Stimulated activated naive B cell treated with anti-CD40 and anti-IgM and Interleukin-4, amounts not matched to agents 10 μg/mL and 1 μg/mL and 100 μg/mL, for 72 hours (primary cell): ENCODE measurements around the gene OAF.

Source experiments
- ATAC-seq, 2 donors: fragments of 150-1000 bp; cut with Tn5 transposase; replicated peaks; 2 replicates each; pipeline ENCODE4 v1.10.0; 2021; ENCODE audit warnings: moderate library complexity in 1 of 2
- DNase-seq: peaks from one replicate; pipeline ENCODE4 v3.0.0; 2021
- H3K27ac Mint-ChIP-seq: one replicate; pipeline ENCODE4 v1.8.0; 2022; ENCODE audit warnings: mild to moderate bottlenecking, mixed read lengths
- H3K27me3 Mint-ChIP-seq, 2 donors: one replicate each; pipeline ENCODE4 v1.8.0; 2022; ENCODE audit warnings: mixed read lengths in 2 of 2
- H3K36me3 Mint-ChIP-seq, 2 donors: one replicate each; pipeline ENCODE4 v1.8.0; 2022; ENCODE audit warnings: mixed read lengths in 2 of 2, mild to moderate bottlenecking in 1 of 2
- H3K4me1 Mint-ChIP-seq, 2 donors: one replicate each; pipeline ENCODE4 v1.8.0; 2022; ENCODE audit warnings: mixed read lengths in 2 of 2, mild to moderate bottlenecking in 1 of 2
- H3K4me3 Mint-ChIP-seq, 2 donors: one replicate each; pipeline ENCODE4 v1.8.0; 2022; ENCODE audit warnings: mild to moderate bottlenecking in 2 of 2, mixed read lengths in 2 of 2, moderate library complexity in 1 of 2
- H3K9me3 Mint-ChIP-seq, 2 donors: one replicate each; pipeline ENCODE4 v1.8.0; 2022; ENCODE audit warnings: mixed read lengths in 2 of 2, mild to moderate bottlenecking in 1 of 2

The OAF gene

DNA sequence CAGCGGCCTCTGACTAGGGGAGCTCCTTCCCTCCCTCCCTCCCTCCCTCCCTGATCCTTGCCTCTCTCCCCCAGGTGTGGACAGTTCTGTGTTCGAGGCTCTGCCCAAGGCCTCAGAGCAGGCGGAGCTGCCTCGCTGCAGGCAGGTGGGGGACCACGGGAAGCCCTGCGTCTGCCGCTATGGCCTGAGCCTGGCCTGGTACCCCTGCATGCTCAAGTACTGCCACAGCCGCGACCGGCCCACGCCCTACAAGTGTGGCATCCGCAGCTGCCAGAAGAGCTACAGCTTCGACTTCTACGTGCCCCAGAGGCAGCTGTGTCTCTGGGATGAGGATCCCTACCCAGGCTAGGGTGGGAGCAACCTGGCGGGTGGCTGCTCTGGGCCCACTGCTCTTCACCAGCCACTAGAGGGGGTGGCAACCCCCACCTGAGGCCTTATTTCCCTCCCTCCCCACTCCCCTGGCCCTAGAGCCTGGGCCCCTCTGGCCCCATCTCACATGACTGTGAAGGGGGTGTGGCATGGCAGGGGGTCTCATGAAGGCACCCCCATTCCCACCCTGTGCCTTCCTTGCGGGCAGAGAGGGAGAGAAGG, 18.1 kb downstream of the OAF start:
- peaks cover 13 to 15% of the 10 kb centered on the region in 2 donors for H3K4me1 Mint-ChIP-seq
- peaks cover 0 to 2% of the 10 kb centered on the region in 2 donors for H3K36me3 Mint-ChIP-seq
- H3K27ac Mint-ChIP-seq, result no peak overlapping the region
- DNase-seq, result no peak
- ATAC-seq, result no peak
- no peaks in the 10 kb centered on the region for H3K9me3 Mint-ChIP-seq
- no peak overlapping the region for H3K4me3 Mint-ChIP-seq
- H3K27me3 Mint-ChIP-seq, result peaks cover 19 to 23% of the 10 kb centered on the region in 2 donors

DNA sequence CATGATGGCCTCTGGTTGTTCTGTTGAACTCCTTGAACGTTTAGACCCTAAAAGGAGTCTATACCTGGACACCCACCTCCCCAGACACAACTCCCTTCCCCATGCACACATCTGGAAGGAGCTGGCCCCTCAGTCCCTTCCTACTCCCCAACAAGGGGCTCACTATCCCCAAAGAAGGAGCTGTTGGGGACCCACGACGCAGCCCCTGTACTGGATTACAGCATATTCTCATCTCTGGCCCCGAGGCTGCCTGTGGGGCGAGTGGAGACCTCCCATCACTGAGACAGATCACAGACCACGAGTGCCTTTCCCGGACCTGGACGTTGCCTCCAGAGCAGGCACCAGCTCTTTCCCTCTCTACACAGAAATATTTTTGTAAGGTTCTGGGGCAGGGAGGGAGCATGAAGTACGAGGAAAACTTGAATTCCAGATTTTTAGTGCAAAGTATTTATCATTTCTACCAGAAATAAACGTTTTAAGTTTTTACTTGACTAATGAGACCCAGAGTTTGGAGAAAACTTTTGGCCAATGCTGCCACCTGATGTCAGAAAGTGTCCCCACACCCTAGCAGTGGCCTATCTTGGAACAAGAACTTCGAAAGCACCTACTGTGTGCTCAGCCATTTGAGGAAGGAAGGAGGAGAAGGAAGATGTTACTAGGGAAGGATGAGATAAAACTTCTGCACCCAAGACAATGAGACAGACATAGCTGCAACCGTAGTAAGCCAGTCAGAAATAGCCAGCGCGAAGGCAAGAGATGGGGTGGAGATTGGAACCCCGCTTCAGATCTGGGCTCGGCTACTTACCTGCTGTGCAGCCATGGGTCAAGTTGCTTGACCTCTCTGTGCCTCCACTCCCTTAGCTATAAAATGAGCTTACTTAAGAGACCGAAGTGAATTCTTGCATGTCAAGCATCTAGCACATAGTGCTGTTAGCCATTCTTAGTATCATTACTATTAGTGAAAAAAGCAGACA, 18.9 kb downstream of the OAF start:
- no peak overlapping the region for H3K4me3 Mint-ChIP-seq
- H3K4me1 Mint-ChIP-seq, result peaks cover 10 to 11% of the 10 kb centered on the region in 2 donors
- no peaks in the 10 kb centered on the region for H3K9me3 Mint-ChIP-seq
- no peak for DNase-seq
- peaks cover 26 to 31% of the 10 kb centered on the region in 2 donors for H3K27me3 Mint-ChIP-seq
- peaks cover 0 to 2% of the 10 kb centered on the region in 2 donors for H3K36me3 Mint-ChIP-seq
- no peak overlapping the region for H3K27ac Mint-ChIP-seq
- ATAC-seq, result no peak

DNA sequence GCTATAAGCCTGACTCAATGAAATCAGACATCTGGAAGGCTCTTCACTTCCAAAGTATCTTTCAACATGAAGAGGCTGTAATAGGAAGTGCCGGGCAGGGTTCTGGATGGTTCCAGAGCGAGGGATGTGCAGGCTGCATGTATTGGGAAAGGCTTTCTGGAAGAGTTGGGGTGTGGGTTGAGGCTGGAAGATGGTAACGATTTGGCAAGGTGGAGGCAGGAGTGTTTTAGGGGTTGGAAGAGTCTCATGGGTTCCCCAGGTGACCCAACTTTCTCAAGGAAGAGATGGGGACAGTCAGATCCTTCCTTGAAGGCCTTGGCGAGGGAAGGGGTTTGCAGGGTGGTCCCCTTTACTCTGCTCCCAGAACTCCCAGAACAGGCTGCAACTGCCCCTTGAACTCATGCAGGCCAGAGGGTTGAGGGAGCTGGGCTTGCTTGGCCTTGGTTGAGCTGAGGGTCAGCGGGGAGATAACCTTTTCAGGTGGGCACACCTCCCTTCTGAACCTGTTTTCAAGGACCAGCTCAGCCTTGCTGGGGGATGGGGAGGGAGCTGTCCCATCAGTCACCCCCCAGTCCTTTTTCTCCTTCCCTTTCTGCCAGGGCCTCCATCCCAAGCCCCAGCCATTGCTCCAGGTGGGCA, 19.7 kb downstream of the OAF start:
- H3K36me3 Mint-ChIP-seq, result peaks cover 0 to 2% of the 10 kb centered on the region in 2 donors
- no peaks in the 10 kb centered on the region for H3K9me3 Mint-ChIP-seq
- no peak overlapping the region for H3K27ac Mint-ChIP-seq
- ATAC-seq, result no peak
- peaks cover 4 to 5% of the 10 kb centered on the region in 2 donors for H3K4me1 Mint-ChIP-seq
- H3K27me3 Mint-ChIP-seq, result peaks cover 27 to 31% of the 10 kb centered on the region in 2 donors
- DNase-seq, result no peak
- no peak overlapping the region for H3K4me3 Mint-ChIP-seq

DNA sequence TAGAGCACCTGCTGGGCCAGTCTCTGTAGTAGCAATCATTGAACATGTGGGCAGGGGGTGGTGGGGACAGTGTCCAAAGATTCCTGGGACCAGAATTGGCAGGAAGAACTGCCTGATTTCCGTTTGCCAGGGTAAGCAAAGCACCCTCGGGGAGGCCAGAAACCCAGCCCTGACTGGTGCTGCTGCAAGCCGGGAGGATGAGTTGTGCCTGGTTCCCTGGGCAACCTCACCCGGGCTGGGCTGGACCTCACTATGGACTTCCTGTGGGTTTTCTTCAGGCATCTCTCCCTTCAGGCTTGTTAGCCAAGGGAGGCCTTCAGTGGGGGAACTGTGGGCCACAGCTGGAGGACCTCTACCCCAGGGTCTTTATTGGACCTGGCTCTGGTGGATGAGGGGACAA, 21.1 kb downstream of the OAF start:
- peaks cover 32 to 39% of the 10 kb centered on the region in 2 donors for H3K27me3 Mint-ChIP-seq
- ATAC-seq, result no peak

DNA sequence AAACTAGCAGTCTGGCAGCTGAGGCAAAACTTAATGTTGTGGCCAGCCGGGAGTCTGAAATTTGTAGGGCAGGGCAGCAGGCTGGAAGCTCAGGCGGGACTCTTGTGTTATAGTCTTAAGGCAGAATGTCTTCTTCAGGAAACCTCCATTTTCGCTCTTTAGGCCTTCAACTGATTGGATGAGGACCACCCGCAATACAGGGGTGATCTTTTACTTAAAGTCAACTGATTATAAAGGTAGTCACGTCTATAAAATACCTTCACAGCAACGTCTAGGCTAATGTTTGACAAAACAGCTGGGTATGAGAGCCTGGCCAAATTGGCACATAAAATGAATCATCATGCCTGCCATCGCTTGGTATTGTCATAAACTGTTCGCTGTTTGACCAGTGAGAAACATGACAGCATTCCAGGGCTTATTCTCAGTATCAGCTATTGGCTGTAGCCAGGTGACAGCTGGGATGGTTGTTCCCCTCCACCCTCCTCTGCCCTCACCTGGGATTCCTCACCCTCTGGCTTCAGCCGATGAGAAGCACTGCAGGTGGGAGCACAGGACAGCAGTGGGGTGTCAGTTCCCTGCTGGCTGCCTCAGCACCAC, 22.5 kb downstream of the OAF start:
- Mint-ChIP-seq H3K27ac (no peak overlapping the region), H3K9me3 (no peaks in the 10 kb centered on the region), H3K36me3 (no peaks in the 10 kb centered on the region), H3K4me1 (peaks cover 0 to 3% of the 10 kb centered on the region in 2 donors), H3K4me3 (no peak overlapping the region), H3K27me3 (peaks cover 44 to 53% of the 10 kb centered on the region in 2 donors)
- DNase-seq (no peak), ATAC-seq (no peak)

More for the DNA sequence above, 21.1 kb downstream of the OAF start:
- H3K36me3 Mint-ChIP-seq, result no peaks in the 10 kb centered on the region
- no peak overlapping the region for H3K27ac Mint-ChIP-seq
- no peak overlapping the region for H3K4me3 Mint-ChIP-seq
- peaks cover 0 to 4% of the 10 kb centered on the region in 2 donors for H3K4me1 Mint-ChIP-seq
- no peaks in the 10 kb centered on the region for H3K9me3 Mint-ChIP-seq
- DNase-seq, result no peak

DNA sequence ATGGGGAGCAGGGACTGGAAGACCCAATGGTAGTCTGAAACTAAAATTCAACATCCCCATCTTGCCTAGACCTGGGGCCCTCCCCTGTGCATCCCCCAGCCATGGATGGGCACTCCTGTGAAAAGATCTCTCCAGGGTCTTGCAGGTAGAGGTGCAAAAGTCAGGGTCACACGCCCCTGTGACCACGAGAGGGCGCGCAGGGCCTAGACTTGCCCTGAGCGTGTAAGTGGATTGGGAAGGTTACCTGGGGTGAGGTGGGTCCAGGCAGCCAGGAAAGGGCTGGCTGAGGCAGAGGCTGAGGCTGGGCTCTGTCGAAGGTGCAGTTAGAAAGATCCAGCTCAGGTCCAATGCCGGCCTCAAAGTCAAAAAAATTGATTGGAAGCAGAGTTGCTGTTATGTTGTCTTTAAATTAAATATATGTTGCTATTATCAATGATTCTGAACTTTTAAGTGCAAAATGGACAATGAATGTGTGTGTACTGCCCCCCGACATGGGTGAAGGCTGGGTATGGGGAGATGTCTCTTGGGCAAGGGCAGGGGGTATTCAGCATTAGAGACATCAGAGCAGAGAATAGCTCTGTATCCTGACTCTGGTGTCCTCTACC, 24.3 kb downstream of the OAF start:
- H3K9me3 Mint-ChIP-seq, result no peaks in the 10 kb centered on the region
- no peak overlapping the region for H3K4me3 Mint-ChIP-seq
- peak overlapping the region; percentile 2 for H3K27ac Mint-ChIP-seq
- ATAC-seq (peak; percentile 72 to 77), DNase-seq (peak; percentile 47)
- H3K4me1 Mint-ChIP-seq, result peaks cover 0 to 3% of the 10 kb centered on the region in 2 donors
- no peaks in the 10 kb centered on the region for H3K36me3 Mint-ChIP-seq
- H3K27me3 Mint-ChIP-seq, result peaks cover 55 to 67% of the 10 kb centered on the region in 2 donors

DNA sequence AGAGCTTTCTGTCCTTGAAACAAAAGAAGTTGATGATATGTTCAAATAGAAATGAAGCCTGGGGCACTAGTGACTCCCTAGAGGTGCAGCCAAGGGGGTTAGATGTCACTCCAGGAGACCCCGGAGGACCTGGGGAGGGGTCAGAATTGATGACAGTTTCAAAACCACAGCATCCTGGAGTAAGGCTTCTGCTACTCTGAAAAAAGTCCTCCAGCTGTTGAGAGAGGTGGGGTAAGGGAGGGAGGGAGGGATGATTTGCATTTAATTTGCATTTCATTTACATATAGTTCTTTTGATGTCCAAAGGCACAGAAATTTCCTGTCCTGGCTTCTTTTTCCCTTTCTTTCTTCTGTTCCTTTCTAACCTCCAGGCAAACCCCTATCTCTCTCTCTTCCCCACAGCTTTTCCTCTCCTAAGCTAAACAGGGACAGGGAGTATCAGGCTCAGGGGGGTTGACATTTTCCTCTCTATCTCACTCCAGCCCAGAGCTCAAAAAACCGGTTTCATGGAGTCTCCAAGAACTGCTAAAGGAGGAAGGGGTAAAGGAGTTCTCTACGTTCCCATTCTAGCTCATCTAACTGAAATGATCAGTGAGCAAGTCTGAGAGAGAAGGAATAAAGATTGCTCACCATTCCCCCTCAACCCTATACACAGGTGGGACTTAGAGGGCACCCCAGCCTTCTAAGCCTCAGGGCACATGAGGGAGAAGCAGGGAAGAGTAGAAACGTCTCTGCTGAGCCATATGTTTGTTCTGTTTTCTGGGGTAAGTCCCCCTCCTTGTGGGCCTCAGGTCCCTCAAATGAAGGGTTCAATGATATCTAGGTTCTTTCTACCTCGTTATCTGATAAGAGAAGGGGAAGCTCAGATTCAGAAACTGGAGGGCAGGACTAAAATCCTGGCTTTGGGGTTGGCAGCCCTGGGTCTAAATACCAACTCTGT, 25.6 kb downstream of the OAF start:
- H3K27ac Mint-ChIP-seq, result peak overlapping the region; percentile 91
- ATAC-seq (peak; percentile 61 to 71), DNase-seq (peak; percentile 7)
- H3K9me3 Mint-ChIP-seq, result no peaks in the 10 kb centered on the region
- peaks cover 68 to 80% of the 10 kb centered on the region in 2 donors for H3K27me3 Mint-ChIP-seq
- H3K36me3 Mint-ChIP-seq, result no peaks in the 10 kb centered on the region
- H3K4me1 Mint-ChIP-seq, result peaks cover 3 to 4% of the 10 kb centered on the region in 2 donors
- H3K4me3 Mint-ChIP-seq, result no peak overlapping the region

DNA sequence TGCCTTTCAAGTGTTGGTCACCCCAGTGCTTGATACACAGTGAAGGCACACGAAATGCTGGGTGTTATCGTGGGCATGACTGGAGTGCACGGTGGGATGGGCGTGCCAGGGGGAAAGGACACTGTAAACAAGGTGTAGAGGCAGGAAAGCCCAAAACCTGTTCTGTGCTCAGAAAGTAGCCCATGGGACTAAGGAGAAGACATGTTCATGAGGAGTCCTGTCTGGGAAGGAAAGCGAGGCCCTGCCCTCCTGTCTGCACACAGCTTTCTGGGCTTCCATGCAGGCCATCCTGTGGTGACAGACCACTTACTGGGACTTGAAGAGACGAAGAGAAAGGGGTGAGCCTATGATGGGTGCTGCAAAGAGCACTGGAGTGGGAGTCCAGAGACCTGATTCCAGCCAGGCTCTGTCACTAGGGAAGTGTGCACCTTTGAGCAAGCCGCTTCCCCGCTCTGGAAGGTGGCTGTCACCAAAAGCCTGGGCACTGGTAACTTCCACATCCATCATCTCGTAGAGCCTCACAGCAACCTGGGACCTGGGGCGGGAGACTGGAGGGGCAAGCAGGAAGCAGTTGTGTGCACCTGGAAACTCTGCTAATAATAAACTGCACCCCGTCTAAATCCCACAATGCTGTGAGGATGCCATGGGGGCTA, 28.3 kb downstream of the OAF start:
- H3K27ac Mint-ChIP-seq, result no peak overlapping the region

DNA sequence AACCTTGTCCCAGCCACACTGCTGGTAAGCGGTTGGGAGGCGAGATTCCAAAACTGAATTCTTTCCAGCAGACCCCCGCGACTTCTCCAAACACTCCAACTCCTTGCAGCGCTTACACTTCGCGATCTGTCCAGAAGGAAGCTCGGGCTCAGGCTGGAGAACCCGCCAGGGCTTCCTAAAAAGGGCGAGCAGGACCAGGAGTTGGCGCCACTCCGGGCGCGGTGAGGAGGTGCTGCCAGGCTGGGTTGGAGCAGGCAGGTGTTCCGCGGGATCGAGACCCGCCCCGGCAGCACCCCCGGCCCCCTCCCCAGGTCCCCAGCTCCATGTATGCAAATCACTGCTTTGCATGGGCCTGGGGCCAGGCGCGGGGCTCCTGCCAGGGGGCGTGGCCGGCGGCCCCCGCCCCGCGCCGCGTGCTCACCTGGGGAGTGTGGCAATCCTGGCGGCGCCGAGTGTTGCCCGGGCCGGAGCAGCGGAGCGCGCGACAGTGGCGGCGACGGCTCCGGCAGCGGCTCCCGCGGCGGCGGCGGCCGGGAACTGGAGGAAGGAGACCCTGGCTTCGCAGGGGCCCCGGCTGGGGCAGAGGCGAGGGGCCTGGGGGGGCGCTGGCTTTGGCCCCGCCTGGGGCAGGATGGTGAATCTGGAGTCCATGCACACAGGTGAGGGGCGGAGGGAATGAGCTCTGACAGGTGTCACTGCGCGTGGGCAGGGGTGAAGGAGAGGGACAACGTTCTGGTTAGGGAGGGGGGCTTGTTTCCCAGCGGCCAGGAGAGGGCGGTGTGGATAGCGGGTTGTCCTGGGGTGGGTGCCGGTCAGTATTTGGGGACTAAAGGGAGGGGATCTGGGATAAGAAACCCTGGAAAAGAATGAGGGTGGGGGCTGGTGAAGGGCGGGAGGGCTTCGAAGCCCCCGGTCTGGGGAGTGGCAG, 29.1 kb downstream of the OAF start, which contains the start of gene POU2F3:
POU2F3 (plus strand) TSS at position 428 of the 928 bp plus-strand sequence; CDS start at position 632, 204 bp downstream.
- Mint-ChIP-seq H3K4me1 (peaks cover 7 to 10% of the 10 kb centered on the region in 2 donors), H3K27ac (no peak within 1 kb of the TSS), H3K9me3 (no peaks in the 10 kb centered on the region), H3K27me3 (peaks cover 79 to 87% of the 10 kb centered on the region in 2 donors), H3K4me3 (peak within 1 kb of the TSS in 1 of 2 donors; percentile 25), H3K36me3 (no peaks in the 10 kb centered on the region)
- ATAC-seq, result no peak
- DNase-seq, result no peak

More for the DNA sequence above, 28.3 kb downstream of the OAF start:
- DNase-seq (no peak), ATAC-seq (no peak)
- peaks cover 3 to 4% of the 10 kb centered on the region in 2 donors for H3K4me1 Mint-ChIP-seq
- H3K4me3 Mint-ChIP-seq, result no peak overlapping the region
- H3K9me3 Mint-ChIP-seq, result no peaks in the 10 kb centered on the region
- no peaks in the 10 kb centered on the region for H3K36me3 Mint-ChIP-seq
- H3K27me3 Mint-ChIP-seq, result peaks cover 79 to 90% of the 10 kb centered on the region in 2 donors

DNA sequence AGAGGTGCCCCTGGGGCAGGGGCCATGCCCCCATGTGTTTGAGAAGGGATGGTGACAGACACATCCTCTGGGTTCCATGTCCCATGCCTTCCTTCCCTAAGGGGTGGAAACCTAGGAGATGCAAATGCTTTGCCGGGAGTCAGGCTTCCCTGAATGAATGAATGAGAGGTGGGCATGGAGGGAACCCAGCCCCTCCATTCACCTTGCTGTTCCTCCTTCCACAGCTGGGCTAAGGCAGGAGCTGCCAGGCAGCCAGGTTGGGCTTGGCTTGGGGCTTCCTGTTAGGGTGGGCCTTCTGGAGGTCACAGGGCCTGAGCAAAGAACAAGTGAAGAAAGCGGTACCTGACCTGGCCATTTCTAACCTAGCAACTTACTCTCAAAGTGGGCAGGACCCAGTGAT, 30.0 kb downstream of the OAF start:
- H3K36me3 Mint-ChIP-seq, result no peaks in the 10 kb centered on the region
- H3K27me3 Mint-ChIP-seq, result peaks cover 79 to 90% of the 10 kb centered on the region in 2 donors
- H3K4me1 Mint-ChIP-seq, result peaks cover 10 to 15% of the 10 kb centered on the region in 2 donors
- no peak for ATAC-seq
- no peaks in the 10 kb centered on the region for H3K9me3 Mint-ChIP-seq
- H3K27ac Mint-ChIP-seq, result no peak overlapping the region
- DNase-seq, result no peak
- H3K4me3 Mint-ChIP-seq, result no peak overlapping the region

DNA sequence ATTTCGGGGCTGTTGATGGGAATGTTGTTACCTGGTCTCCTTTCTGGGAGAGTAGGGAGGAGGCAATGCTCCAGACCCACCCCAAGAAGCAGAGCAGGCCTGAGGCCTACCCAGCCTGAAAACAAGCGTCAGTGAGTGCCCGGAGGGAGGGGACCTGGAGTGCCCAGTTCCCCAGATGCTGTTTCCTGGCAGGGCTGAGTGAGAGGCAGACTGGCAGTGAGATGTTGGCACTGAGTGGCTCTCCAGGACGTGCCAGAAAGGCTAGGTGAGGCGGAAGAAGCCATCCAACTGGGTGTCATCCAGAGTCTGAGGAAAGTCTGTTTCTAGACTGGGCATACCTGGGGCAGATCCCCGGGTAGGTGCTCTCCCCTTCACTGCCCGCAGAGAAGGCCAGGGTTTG, 30.4 kb downstream of the OAF start:
- Mint-ChIP-seq H3K27ac (no peak overlapping the region), H3K4me3 (no peak overlapping the region), H3K9me3 (no peaks in the 10 kb centered on the region), H3K27me3 (peaks cover 79 to 90% of the 10 kb centered on the region in 2 donors), H3K4me1 (peaks cover 13 to 20% of the 10 kb centered on the region in 2 donors), H3K36me3 (no peaks in the 10 kb centered on the region)
- ATAC-seq, result no peak
- no peak for DNase-seq

DNA sequence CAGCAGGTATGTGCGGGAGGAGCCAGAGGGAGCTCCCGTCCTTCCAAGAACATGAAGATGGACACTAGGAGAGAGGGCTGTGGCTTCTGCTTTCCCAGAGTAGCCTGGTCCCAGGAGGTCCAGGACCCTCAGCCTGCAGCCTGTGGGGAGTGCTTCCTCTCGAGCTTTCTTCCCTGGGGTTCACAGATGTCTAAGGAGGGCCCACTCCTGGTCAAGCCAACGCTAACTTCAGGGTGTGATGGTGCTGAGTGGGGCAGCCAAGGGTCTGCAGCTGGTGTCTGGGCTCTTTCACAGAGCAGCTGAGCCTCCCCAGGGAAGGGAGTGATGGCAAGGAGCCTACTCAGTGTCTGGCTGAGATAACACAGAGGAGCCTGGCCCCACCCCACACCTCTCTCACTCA, 32.4 kb downstream of the OAF start:
- Mint-ChIP-seq H3K27me3 (peaks cover 80 to 82% of the 10 kb centered on the region in 2 donors), H3K4me1 (peaks cover 20 to 36% of the 10 kb centered on the region in 2 donors), H3K27ac (no peak overlapping the region), H3K36me3 (no peaks in the 10 kb centered on the region), H3K4me3 (no peak overlapping the region), H3K9me3 (peaks cover 0 to 3% of the 10 kb centered on the region in 2 donors)
- ATAC-seq (no peak), DNase-seq (no peak)
